HCT116 (cell line): ENCODE data around the gene UBTD2. TPM values are rescaled to one million over a fixed set of nuclear protein-coding genes. Genes with fewer than 3 reads are reported as not detected.

Experiments used
- ATAC-seq: fragments of 200-7000 bp; cut with Tn5 transposase; 2 replicates; pipeline ENCODE4 v1.9.1; 2020; ENCODE audit warnings: mild to moderate bottlenecking, moderate library complexity
- BruUV-seq: library from RNA; stranded (reverse); fragments of 400-500 nt; replicated peaks from 2 replicates; lab custom pipeline; 2021; lab: Mats Ljungman, UMichigan
- CTCF ChIA-PET: fragments of 300-600 bp; sonication (Branson Sonifier 250); formaldehyde crosslinking; loops from one replicate; lab custom pipeline; 2021; ENCODE audit warnings: antibody characterized with exemption; lab: Charles Lee
- POLR2A ChIA-PET: fragments of 300-600, 350-600 bp; sonication (Branson Sonifier 250); formaldehyde crosslinking; loops from one replicate; lab custom pipeline; 2021; ENCODE audit warnings: antibody characterized with exemption; lab: Charles Lee
- RAD21 ChIA-PET, 2 experiments: fragments of 300-600 bp; sonication (Branson Sonifier 250); formaldehyde crosslinking; loops; one replicate each; lab custom pipeline; 2023; ENCODE audit warnings: low total read pairs in 2 of 2; ENCODE audit not compliant: uncharacterized antibody in 2 of 2, unreplicated experiment in 2 of 2, low non-redundant PET in 1 of 2; lab: Charles Lee
- DNase-seq: peaks from one replicate; pipeline ENCODE4 v3.0.0-alpha.2; 2010; ENCODE audit warnings: low read depth, low spot score
- H2AFZ ChIP-seq: fragments of 200-600 bp; shearing (Covaris generic), sonication (generic); 2 replicates; pipeline ENCODE4 v1.6.1; 2017; ENCODE audit warnings: low read depth, mixed run types, mixed read lengths, antibody characterized with exemption, low read length; ENCODE audit not compliant: poor library complexity, severe bottlenecking
- H3K27ac ChIP-seq: 2 replicates; pipeline ENCODE4 v1.5.1; 2012; ENCODE audit warnings: low read depth, low read length
- H3K27me3 ChIP-seq: fragments of 200-600 bp; sonication (generic); 2 replicates; pipeline ENCODE4 v1.6.1; 2016; ENCODE audit warnings: mixed run types, low read length, mixed read lengths; ENCODE audit not compliant: insufficient read depth
- H3K36me3 ChIP-seq, 2 experiments: fragments of 200-500 bp in 1 of 2; fragments of 200-600 bp in 1 of 2; sonication (Bioruptor generic) in 1 of 2; sonication (generic) in 1 of 2; 2 replicates each; pipeline versions ENCODE4 v1.5.1 to v1.6.1; 2014 to 2016; ENCODE audit warnings: low read length in 2 of 2, inconsistent platforms in 1 of 2, mixed read lengths in 1 of 2, mixed run types in 1 of 2; ENCODE audit not compliant: insufficient read depth in 2 of 2, control insufficient read depth in 1 of 2
- H3K4me1 ChIP-seq, 2 experiments: fragments of 200-600 bp in 1 of 2; sonication (generic) in 1 of 2; 2 replicates each; pipeline versions ENCODE4 v1.5.1 to v1.6.1; 2012 to 2017; ENCODE audit warnings: low read length in 2 of 2, inconsistent platforms in 1 of 2, mild to moderate bottlenecking in 1 of 2, mixed read lengths in 1 of 2, mixed run types in 1 of 2, moderate library complexity in 1 of 2; ENCODE audit not compliant: insufficient read depth in 2 of 2, control insufficient read depth in 1 of 2
- H3K4me2 ChIP-seq: fragments of 200-600 bp; sonication (generic); 2 replicates; pipeline ENCODE4 v1.6.1; 2017; ENCODE audit warnings: mixed run types, low read length, mixed read lengths
- H3K4me3 ChIP-seq, 2 experiments: fragments of 200-600 bp in 1 of 2; sonication (generic) in 1 of 2; replicated peaks in 1 of 2; 2 replicates each; pipeline ENCODE4 v1.5.1; 2011 to 2016; ENCODE audit warnings: low read length in 2 of 2, control low read depth in 1 of 2, low read depth in 1 of 2, mild to moderate bottlenecking in 1 of 2, mixed read lengths in 1 of 2, mixed run types in 1 of 2
- H3K79me2 ChIP-seq: fragments of 200-600 bp; sonication (generic); 2 replicates; pipeline ENCODE4 v1.6.1; 2017; ENCODE audit warnings: mild to moderate bottlenecking, mixed run types, low read length, moderate library complexity, mixed read lengths; ENCODE audit not compliant: insufficient read depth
- H3K9ac ChIP-seq: fragments of 200-600 bp; sonication (generic); 2 replicates; pipeline ENCODE4 v1.6.1; 2016; ENCODE audit warnings: low read length, mixed read lengths
- H3K9me2 ChIP-seq: fragments of 200-600 bp; sonication (generic), shearing (Covaris generic); 2 replicates; pipeline ENCODE4 v1.6.1; 2017; ENCODE audit warnings: mixed run types, mild to moderate bottlenecking, moderate library complexity; ENCODE audit not compliant: insufficient read depth
- H3K9me3 ChIP-seq, 2 experiments: fragments of 200-500 bp in 1 of 2; fragments of 200-600 bp in 1 of 2; sonication (Bioruptor generic) in 1 of 2; sonication (generic) in 1 of 2; 2 replicates each; pipeline ENCODE4 v1.6.1; 2014 to 2017; ENCODE audit warnings: low read length in 2 of 2, mixed read lengths in 2 of 2, inconsistent platforms in 1 of 2, low read depth in 1 of 2, mild to moderate bottlenecking in 1 of 2, mixed run types in 1 of 2, moderate library complexity in 1 of 2; ENCODE audit not compliant: control insufficient read depth in 1 of 2, insufficient read depth in 1 of 2
- H4K20me1 ChIP-seq: fragments of 200-600 bp; sonication (generic), shearing (Covaris generic); 2 replicates; pipeline ENCODE4 v1.6.1; 2017; ENCODE audit warnings: mixed run types, mild to moderate bottlenecking, moderate library complexity; ENCODE audit not compliant: insufficient read depth
- EGR1 ChIP-seq: IDR thresholded peaks from 2 replicates; pipeline ENCODE4 v1.6.1; 2012; ENCODE audit warnings: low read depth
- EZH2phosphoT487 ChIP-seq: fragments of 200-600 bp; IDR thresholded peaks from 2 replicates; pipeline ENCODE4 v1.6.1; 2018; ENCODE audit warnings: antibody characterized with exemption, borderline replicate concordance
- SIN3A ChIP-seq: IDR thresholded peaks from 2 replicates; pipeline ENCODE4 v1.6.1; 2012; ENCODE audit warnings: low read depth
- SP1 ChIP-seq: IDR thresholded peaks from 2 replicates; pipeline ENCODE4 v1.6.1; 2012; ENCODE audit warnings: low read depth
- intact Hi-C: fragments of 100-400 bp; cut with micrococcal nuclease; formaldehyde crosslinking; loops from 2 replicates; pipeline ENCODE4 v1.10.0; 2022
- total RNA-seq: library from RNA; stranded (reverse); gene quantifications from one replicate; pipeline ENCODE4 v1.2.1, GENCODE V29; 2021; ENCODE audit not compliant: unreplicated experiment
- TF ChIP-seq, protein P1 (sequence below): IDR thresholded peaks from 2 replicates; pipeline ENCODE4 v1.6.1; 2012; ENCODE audit warnings: low read depth
- TF ChIP-seq, protein P2 (sequence below): IDR thresholded peaks from 2 replicates; pipeline ENCODE4 v1.6.1; 2012

UBTD2 gene
- total RNA-seq, 1 experiment from 2014 or later = 15.9 TPM

DNA sequence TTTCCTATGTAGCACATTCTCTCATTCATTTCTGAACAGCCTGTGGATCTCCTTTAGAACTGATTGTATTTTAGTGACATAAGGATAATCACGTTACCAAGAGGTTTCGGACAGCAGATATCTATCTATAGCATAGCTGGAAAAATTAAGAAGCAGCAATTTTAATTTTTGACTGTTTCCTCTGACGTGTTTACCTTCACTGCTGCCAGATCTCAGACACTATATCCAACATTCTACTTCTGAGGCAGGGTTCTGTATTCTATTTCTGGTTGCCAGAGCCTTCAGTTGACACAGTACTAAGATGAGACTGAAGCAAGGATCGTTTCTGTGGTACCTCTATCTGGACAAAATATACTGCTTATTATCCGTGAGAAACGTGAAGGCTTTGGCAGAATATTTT lies 89.7 kb downstream of the UBTD2 start, which contains the start of gene EFCAB9:
EFCAB9 (plus strand) TSS at position 301 of the 400 bp plus-strand sequence; CDS start at position 302, 1 bp downstream.
- Histone ChIP-seq H3K4me1 (peaks cover 0 to 2% of the 10 kb centered on the region in 2 experiments; a peak in 1 of 4 replicates), H2AFZ (no peak within 1 kb of the TSS), H3K9me3 (no peaks in the 10 kb centered on the region), H3K27ac (no peak within 1 kb of the TSS), H3K36me3 (no peaks in the 10 kb centered on the region), H3K9me2 (no peaks in the 10 kb centered on the region), H3K4me3 (no peak within 1 kb of the TSS), H3K9ac (no peak within 1 kb of the TSS), H3K79me2 (no peaks in the 10 kb centered on the region), H3K4me2 (no peak within 1 kb of the TSS), H3K27me3 (no peaks in the 10 kb centered on the region), H4K20me1 (no peaks in the 10 kb centered on the region)
- CTCF ChIA-PET = no interaction called here
- ATAC-seq = no peak
- TF ChIP-seq SIN3A (no peak), EGR1 (no peak), EZH2phosphoT487 (no peak), SP1 (no peak)
- TF ChIP-seq, protein P1, sequence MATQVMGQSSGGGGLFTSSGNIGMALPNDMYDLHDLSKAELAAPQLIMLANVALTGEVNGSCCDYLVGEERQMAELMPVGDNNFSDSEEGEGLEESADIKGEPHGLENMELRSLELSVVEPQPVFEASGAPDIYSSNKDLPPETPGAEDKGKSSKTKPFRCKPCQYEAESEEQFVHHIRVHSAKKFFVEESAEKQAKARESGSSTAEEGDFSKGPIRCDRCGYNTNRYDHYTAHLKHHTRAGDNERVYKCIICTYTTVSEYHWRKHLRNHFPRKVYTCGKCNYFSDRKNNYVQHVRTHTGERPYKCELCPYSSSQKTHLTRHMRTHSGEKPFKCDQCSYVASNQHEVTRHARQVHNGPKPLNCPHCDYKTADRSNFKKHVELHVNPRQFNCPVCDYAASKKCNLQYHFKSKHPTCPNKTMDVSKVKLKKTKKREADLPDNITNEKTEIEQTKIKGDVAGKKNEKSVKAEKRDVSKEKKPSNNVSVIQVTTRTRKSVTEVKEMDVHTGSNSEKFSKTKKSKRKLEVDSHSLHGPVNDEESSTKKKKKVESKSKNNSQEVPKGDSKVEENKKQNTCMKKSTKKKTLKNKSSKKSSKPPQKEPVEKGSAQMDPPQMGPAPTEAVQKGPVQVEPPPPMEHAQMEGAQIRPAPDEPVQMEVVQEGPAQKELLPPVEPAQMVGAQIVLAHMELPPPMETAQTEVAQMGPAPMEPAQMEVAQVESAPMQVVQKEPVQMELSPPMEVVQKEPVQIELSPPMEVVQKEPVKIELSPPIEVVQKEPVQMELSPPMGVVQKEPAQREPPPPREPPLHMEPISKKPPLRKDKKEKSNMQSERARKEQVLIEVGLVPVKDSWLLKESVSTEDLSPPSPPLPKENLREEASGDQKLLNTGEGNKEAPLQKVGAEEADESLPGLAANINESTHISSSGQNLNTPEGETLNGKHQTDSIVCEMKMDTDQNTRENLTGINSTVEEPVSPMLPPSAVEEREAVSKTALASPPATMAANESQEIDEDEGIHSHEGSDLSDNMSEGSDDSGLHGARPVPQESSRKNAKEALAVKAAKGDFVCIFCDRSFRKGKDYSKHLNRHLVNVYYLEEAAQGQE = no peak
- TF ChIP-seq, protein P2, sequence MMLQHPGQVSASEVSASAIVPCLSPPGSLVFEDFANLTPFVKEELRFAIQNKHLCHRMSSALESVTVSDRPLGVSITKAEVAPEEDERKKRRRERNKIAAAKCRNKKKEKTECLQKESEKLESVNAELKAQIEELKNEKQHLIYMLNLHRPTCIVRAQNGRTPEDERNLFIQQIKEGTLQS = no peak
- intact Hi-C loops = no loop called here
- no TSS peak for BruUV-seq
- POLR2A ChIA-PET = no interaction called here
- RAD21 ChIA-PET = no interaction called here
- no peak for DNase-seq
